Right cardiac atrium (tissue), 5 donors: ENCODE data around the gene NPLOC4. TPM values are rescaled to one million over a fixed set of nuclear protein-coding genes. Genes with fewer than 3 reads are reported as not detected.

Experiments
- ATAC-seq, 2 donors: fragments of 200-7000 bp; cut with Tn5 transposase; one replicate each; pipeline versions ENCODE4 v1.8.0 to v1.9.1; 2020; ENCODE audit warnings: moderate library complexity in 2 of 2, mild to moderate bottlenecking in 1 of 2
- DNase-seq, 3 donors: peaks; one replicate each; pipeline ENCODE4 v3.0.0-alpha.2; 2020
- H3K27ac ChIP-seq: one replicate; pipeline ENCODE4 v1.5.1; 2013; ENCODE audit warnings: mild to moderate bottlenecking, low read length, control low read depth, moderate library complexity
- H3K27me3 ChIP-seq: one replicate; pipeline ENCODE4 v1.6.1; 2013; ENCODE audit not compliant: control insufficient read depth, insufficient read depth
- H3K4me1 ChIP-seq: one replicate; pipeline ENCODE4 v1.6.1; 2013; ENCODE audit warnings: low read length; ENCODE audit not compliant: control insufficient read depth, insufficient read depth
- H3K4me3 ChIP-seq: one replicate; pipeline ENCODE4 v1.5.1; 2013; ENCODE audit warnings: low read length, control low read depth
- H3K9me3 ChIP-seq: one replicate; pipeline ENCODE4 v1.6.1; 2013; ENCODE audit warnings: low read length; ENCODE audit not compliant: control insufficient read depth
- WGBS: extraction: QIAGEN DNeasy Blood & Tissue Kit; methylation state at CpG from one replicate; pipeline ENCODE4 v1.1.7; 2013; 5-methylcytosine and 5-hydroxymethylcytosine counted together
- intact Hi-C, 4 donors: fragments of 100-400 bp; cut with DNase I; formaldehyde crosslinking; loops; one replicate each; pipeline versions ENCODE4 v1.11.0 to v1.14.0; 2022 to 2023
- polyA plus RNA-seq: library from polyadenylated mRNA; stranded (reverse); fragments of 200-250 nt; gene quantifications from one replicate; pipeline ENCODE4 v1.2.3, GENCODE V29; 2013
- total RNA-seq, 4 donors: library from RNA; stranded (reverse); fragmentation: NEBNext Ultra II Directional; extraction: Animal tissue kit (Norgen Biotek cat#: 25700); gene quantifications; one replicate each; pipeline ENCODE4 v1.2.1, GENCODE V29; 2021
- donor health status: healthy with polysubstance abuse.
- donor health status: DM: no; HTN: yes; CAD: no.
- donor health status: DM: no; HTN: no; CAD: no.
- donor health status: DM: no; HTN: yes; CAD: no; lungs with severe emphysema.
- donor health status: DM: yes; HTN: yes; CAD: no.

Gene NPLOC4
- total and polyA plus RNA-seq, 5 donors: 36.8 to 106 (median 85.1) TPM

GRCh38 chr17:81545160-81545949, 91.6 kb downstream of the NPLOC4 start:
- ATAC-seq: no peak
- intact Hi-C loops: no loop called here
- Histone ChIP-seq H3K9me3 (no peaks in the 10 kb centered on the region), H3K4me3 (no peak overlapping the region), H3K4me1 (no peaks in the 10 kb centered on the region), H3K27me3 (no peaks in the 10 kb centered on the region), H3K27ac (no peak overlapping the region)
- DNase-seq: peak in 2 of 3 donors; percentile 16 to 66
- WGBS: 90% methylated on average over 24 of the region's 24 CpGs

- Histone ChIP-seq H3K27ac (no peak overlapping the region), H3K4me1 (no peaks in the 10 kb centered on the region), H3K9me3 (no peaks in the 10 kb centered on the region), H3K4me3 (no peak overlapping the region), H3K27me3 (no peaks in the 10 kb centered on the region)
- no peak for ATAC-seq
- intact Hi-C loops: no loop called here
- peak in 2 of 3 donors; percentile 26 to 38 for DNase-seq
- 94% methylated on average over 16 of the region's 16 CpGs for WGBS
These were observed 92.5 kb downstream of the NPLOC4 start for GRCh38 chr17:81544281-81544974.

GRCh38 chr17:81543756-81544155, 93.2 kb downstream of the NPLOC4 start:
- H3K27me3 ChIP-seq: no peaks in the 10 kb centered on the region
- no peaks in the 10 kb centered on the region for H3K9me3 ChIP-seq
- intact Hi-C loops: no loop called here
- H3K27ac ChIP-seq: no peak overlapping the region
- 95% methylated on average over 15 of the region's 15 CpGs for WGBS
- peak in 1 of 3 donors; percentile 49 for DNase-seq
- H3K4me3 ChIP-seq: no peak overlapping the region
- no peak for ATAC-seq
- no peaks in the 10 kb centered on the region for H3K4me1 ChIP-seq

- WGBS: 87% methylated on average over 14 of the region's 14 CpGs
- H3K27ac ChIP-seq: no peak overlapping the region
- intact Hi-C loops: no loop called here
- no peaks in the 10 kb centered on the region for H3K4me1 ChIP-seq
- H3K9me3 ChIP-seq: no peaks in the 10 kb centered on the region
- no peak for ATAC-seq
- no peaks in the 10 kb centered on the region for H3K27me3 ChIP-seq
- DNase-seq: peak in 2 of 3 donors; percentile 42 to 43
- no peak overlapping the region for H3K4me3 ChIP-seq
These were observed 93.6 kb downstream of the NPLOC4 start for GRCh38 chr17:81543339-81543675.

- intact Hi-C loops: no loop called here
These were observed 94.2 kb downstream of the NPLOC4 start for GRCh38 chr17:81542431-81543338.

GRCh38 chr17:81541123-81541522, 95.8 kb downstream of the NPLOC4 start:
- WGBS: 92% methylated on average over 17 of the region's 17 CpGs

More at GRCh38 chr17:81542431-81543338, 94.2 kb downstream of the NPLOC4 start:
- Histone ChIP-seq H3K27ac (no peak overlapping the region), H3K27me3 (no peaks in the 10 kb centered on the region), H3K4me3 (no peak overlapping the region), H3K4me1 (no peaks in the 10 kb centered on the region), H3K9me3 (no peaks in the 10 kb centered on the region)
- 89% methylated on average over 15 of the region's 15 CpGs for WGBS
- peak in 2 of 3 donors; percentile 20 to 27 for DNase-seq
- no peak for ATAC-seq

GRCh38 chr17:81540676-81541027, 96.3 kb downstream of the NPLOC4 start:
- DNase-seq (peak in 2 of 3 donors; percentile 7 to 41), ATAC-seq (no peak)
- intact Hi-C loops: no loop called here
- no peaks in the 10 kb centered on the region for H3K9me3 ChIP-seq
- no peaks in the 10 kb centered on the region for H3K4me1 ChIP-seq
- WGBS: 93% methylated on average over 14 of the region's 14 CpGs
- H3K4me3 ChIP-seq: no peak overlapping the region
- no peak overlapping the region for H3K27ac ChIP-seq
- no peaks in the 10 kb centered on the region for H3K27me3 ChIP-seq

More at GRCh38 chr17:81541123-81541522, 95.8 kb downstream of the NPLOC4 start:
- Histone ChIP-seq H3K4me1 (no peaks in the 10 kb centered on the region), H3K27ac (no peak overlapping the region), H3K4me3 (no peak overlapping the region), H3K27me3 (no peaks in the 10 kb centered on the region), H3K9me3 (no peaks in the 10 kb centered on the region)
- intact Hi-C loops: no loop called here
- DNase-seq: peak in 1 of 3 donors; percentile 37
- ATAC-seq: no peak

- ATAC-seq: no peak
- H3K27me3 ChIP-seq: no peaks in the 10 kb centered on the region
- H3K4me3 ChIP-seq: no peak overlapping the region
- no peaks in the 10 kb centered on the region for H3K9me3 ChIP-seq
- intact Hi-C loops: loop anchor here in 1 of 4 donors (5.0 kb wide), 1 partner anchor 283 kb away; no protein-coding TSS in a partner anchor
- no peak overlapping the region for H3K27ac ChIP-seq
- DNase-seq: peak in 2 of 3 donors; percentile 42 to 43
- 94% methylated on average over 28 of the region's 28 CpGs for WGBS
- H3K4me1 ChIP-seq: no peaks in the 10 kb centered on the region
These were observed 96.8 kb downstream of the NPLOC4 start for GRCh38 chr17:81539961-81540675.

- Histone ChIP-seq H3K4me1 (no peaks in the 10 kb centered on the region), H3K27me3 (no peaks in the 10 kb centered on the region), H3K27ac (no peak overlapping the region), H3K4me3 (no peak overlapping the region), H3K9me3 (no peaks in the 10 kb centered on the region)
- 79% methylated on average over 10 of the region's 10 CpGs for WGBS
- no peak for ATAC-seq
- intact Hi-C loops: loop anchor here in 1 of 4 donors (5.0 kb wide), 1 partner anchor 282 kb away; no protein-coding TSS in a partner anchor
- DNase-seq: peak in 2 of 3 donors; percentile 30 to 39
These were observed 97.4 kb downstream of the NPLOC4 start for GRCh38 chr17:81539571-81539900.
